WTC11 (cell line): ENCODE data around the gene TNFRSF4. TPM values are rescaled to one million over a fixed set of nuclear protein-coding genes. Genes with fewer than 3 reads are reported as not detected.

ENCODE experiments used
- ATAC-seq: fragments of 200-7000 bp; cut with Tn5 transposase; 2 replicates; pipeline ENCODE4 v1.10.0; 2021; ENCODE audit warnings: mild to moderate bottlenecking, moderate library complexity
- CTCF ChIA-PET: fragments of 300-600 bp; sonication (Branson Sonifier 250); formaldehyde crosslinking; loops from one replicate; lab custom pipeline; 2021; ENCODE audit warnings: antibody characterized with exemption; lab: Charles Lee
- POLR2A ChIA-PET: fragments of 350-600 bp; sonication (Branson Sonifier 250); formaldehyde crosslinking; loops from one replicate; lab custom pipeline; 2021; ENCODE audit warnings: antibody characterized with exemption; lab: Charles Lee
- DNase-seq: peaks from one replicate; pipeline ENCODE4 v3.0.0; 2021; ENCODE audit warnings: low spot score
- H3K27ac Mint-ChIP-seq: 2 replicates; pipeline ENCODE4 v1.8.0; 2021; ENCODE audit warnings: mixed read lengths
- H3K27me3 Mint-ChIP-seq: 2 replicates; pipeline ENCODE4 v1.8.0; 2021; ENCODE audit warnings: low read depth, mild to moderate bottlenecking, moderate library complexity, mixed read lengths
- H3K36me3 Mint-ChIP-seq: 2 replicates; pipeline ENCODE4 v1.8.0; 2021; ENCODE audit warnings: mixed read lengths
- H3K4me1 Mint-ChIP-seq: 2 replicates; pipeline ENCODE4 v1.8.0; 2022; ENCODE audit warnings: mixed read lengths
- H3K4me3 Mint-ChIP-seq: 2 replicates; pipeline ENCODE4 v1.8.0; 2021; ENCODE audit warnings: mild to moderate bottlenecking, moderate library complexity, mixed read lengths
- H3K9me3 Mint-ChIP-seq: 2 replicates; pipeline ENCODE4 v1.8.0; 2021; ENCODE audit warnings: mixed read lengths
- ARID4B ChIP-seq: sonication (generic); formaldehyde crosslinking; IDR thresholded peaks from 2 replicates; pipeline ENCODE4 v1.8.0; 2023; ENCODE audit warnings: missing genetic modification reagents, mild to moderate bottlenecking, borderline replicate concordance
- ATF1 ChIP-seq: sonication (generic); formaldehyde crosslinking; IDR thresholded peaks from 2 replicates; pipeline ENCODE4 v1.8.1; 2023; ENCODE audit warnings: mild to moderate bottlenecking, moderate library complexity, missing genetic modification reagents
- CTCF ChIP-seq: fragments of 200-600 bp; IDR thresholded peaks from 2 replicates; pipeline ENCODE4 v1.8.0; 2022; ENCODE audit warnings: antibody characterized with exemption
- ELF4 ChIP-seq: sonication (generic); formaldehyde crosslinking; IDR thresholded peaks from 2 replicates; pipeline ENCODE4 v1.8.1; 2022; ENCODE audit warnings: low read depth, mild to moderate bottlenecking, moderate library complexity, missing genetic modification reagents
- EMX1 ChIP-seq: fragments of 250-450 bp; sonication (Bioruptor Pico); IDR thresholded peaks from 2 replicates; pipeline ENCODE4 v1.8.0; 2021; ENCODE audit warnings: mild to moderate bottlenecking
- ESRRA ChIP-seq: sonication (generic); formaldehyde crosslinking; IDR thresholded peaks from 2 replicates; pipeline ENCODE4 v1.8.1; 2022; ENCODE audit warnings: mild to moderate bottlenecking, missing genetic modification reagents, borderline replicate concordance
- ETV6 ChIP-seq: sonication (generic); formaldehyde crosslinking; IDR thresholded peaks from 2 replicates; pipeline ENCODE4 v1.8.1; 2022; ENCODE audit warnings: mild to moderate bottlenecking, missing genetic modification reagents
- FOXK1 ChIP-seq: sonication (generic); formaldehyde crosslinking; IDR thresholded peaks from 2 replicates; pipeline ENCODE4 v1.8.0; 2022; ENCODE audit warnings: mild to moderate bottlenecking, moderate library complexity, missing genetic modification reagents
- GTF2I ChIP-seq: fragments of 250-450 bp; sonication (Bioruptor Pico); conservative IDR thresholded peaks from 2 replicates; pipeline ENCODE4 v1.4.0; 2021; ENCODE audit warnings: mild to moderate bottlenecking
- IRF2 ChIP-seq: sonication (generic); formaldehyde crosslinking; IDR thresholded peaks from 2 replicates; pipeline ENCODE4 v1.8.0; 2022; ENCODE audit warnings: low read depth, missing genetic modification reagents, borderline replicate concordance
- NFE2L1 ChIP-seq: sonication (generic); formaldehyde crosslinking; IDR thresholded peaks from 2 replicates; pipeline ENCODE4 v1.8.1; 2023; ENCODE audit warnings: missing genetic modification reagents
- NFYB ChIP-seq: sonication (generic); formaldehyde crosslinking; conservative IDR thresholded peaks from 2 replicates; pipeline ENCODE4 v1.8.0; 2022; ENCODE audit warnings: low read depth, missing genetic modification reagents
- ZNF121 ChIP-seq: sonication (generic); formaldehyde crosslinking; IDR thresholded peaks from 2 replicates; pipeline ENCODE4 v1.8.0; 2023; ENCODE audit warnings: missing genetic modification reagents
- ZNF317 ChIP-seq: sonication (generic); formaldehyde crosslinking; IDR thresholded peaks from 2 replicates; pipeline ENCODE4 v1.8.1; 2023; ENCODE audit warnings: low read depth, mild to moderate bottlenecking, moderate library complexity, missing genetic modification reagents, borderline replicate concordance
- ZNF423 ChIP-seq: fragments of 250-450 bp; sonication (Bioruptor Pico); IDR thresholded peaks from 2 replicates; pipeline ENCODE4 v2.1.2; 2022; ENCODE audit warnings: mild to moderate bottlenecking, moderate library complexity
- ZNF671 ChIP-seq: fragments of 250-450 bp; sonication (Bioruptor Pico); IDR thresholded peaks from 2 replicates; pipeline ENCODE4 v1.8.0; 2021; ENCODE audit warnings: mild to moderate bottlenecking
- ZSCAN18 ChIP-seq: fragments of 250-450 bp; sonication (Bioruptor Pico); IDR thresholded peaks from 2 replicates; pipeline ENCODE4 v2.1.2; 2022; ENCODE audit warnings: mild to moderate bottlenecking, moderate library complexity
- total RNA-seq: library from RNA; stranded (reverse); gene quantifications from 3 replicates; pipeline ENCODE4 v1.2.3, GENCODE V29; 2021

TNFRSF4 gene
- total RNA-seq, 1 experiment from 2014 or later: 0.33 TPM

- TF ChIP-seq NFE2L1 (CRISPR knock-in tag): no peak
- TF ChIP-seq ETV6 (CRISPR knock-in tag): no peak
Measured at GRCh38 chr1:1254667-1254998, 40.7 kb upstream of the TNFRSF4 start (continued).

GRCh38 chr1:1253972-1254666 is 40.2 kb upstream of the TNFRSF4 start:
- ATAC-seq (no peak), DNase-seq (no peak)
- Mint-ChIP-seq H3K4me1 (peaks cover 12% of the 10 kb centered on the region), H3K27me3 (no peaks in the 10 kb centered on the region), H3K36me3 (peaks cover 42% of the 10 kb centered on the region), H3K4me3 (no peak overlapping the region), H3K9me3 (no peaks in the 10 kb centered on the region), H3K27ac (no peak overlapping the region)
- CTCF ChIA-PET: no interaction called here
- TF ChIP-seq NFYB (no peak), ZNF671 (no peak), ESRRA (CRISPR knock-in tag) (no peak), CTCF (no peak), ATF1 (CRISPR knock-in tag) (no peak), FOXK1 (CRISPR knock-in tag) (no peak), ZSCAN18 (CRISPR knock-in tag) (no peak), IRF2 (CRISPR knock-in tag) (no peak), ZNF423 (CRISPR knock-in tag) (no peak), ELF4 (CRISPR knock-in tag) (no peak), EMX1 (no peak), ZNF317 (no peak), ARID4B (no peak)
- POLR2A ChIA-PET: no interaction called here

GRCh38 chr1:1253314-1253713 is 39.4 kb upstream of the TNFRSF4 start:
- TF ChIP-seq GTF2I (CRISPR knock-in tag): 0 out of 2 replicates have a peak, but pooled peaks have one; percentile 40
- no peak for TF ChIP-seq ETV6 (CRISPR knock-in tag)
- TF ChIP-seq ZNF121 (CRISPR knock-in tag): peak; percentile 97
- no peak overlapping the region for H3K4me3 Mint-ChIP-seq
- no peak overlapping the region for H3K27ac Mint-ChIP-seq
- ATAC-seq (no peak), DNase-seq (no peak)
- peaks cover 7% of the 10 kb centered on the region for H3K4me1 Mint-ChIP-seq
- ChIA-PET CTCF (no interaction called here), POLR2A (no interaction called here)
- H3K27me3 Mint-ChIP-seq: no peaks in the 10 kb centered on the region
- H3K9me3 Mint-ChIP-seq: no peaks in the 10 kb centered on the region
- peaks cover 41% of the 10 kb centered on the region for H3K36me3 Mint-ChIP-seq
